Smooth muscle cell (in vitro differentiated cells): ENCODE results near the gene LSMEM2. TPM values are rescaled to one million over a fixed set of nuclear protein-coding genes. Genes with fewer than 3 reads are reported as not detected.

Experiments used
- DNase-seq: peaks from one replicate; lab custom pipeline; 2025; ENCODE audit not compliant: unreplicated experiment; lab: John Stamatoyannopoulos, UW
- H2AFZ ChIP-seq: fragments of 200-600 bp; sonication (generic); 2 replicates; pipeline ENCODE4 v1.6.0; 2016; ENCODE audit warnings: antibody characterized with exemption, low read depth, mild to moderate bottlenecking
- H3F3A ChIP-seq: fragments of 200-600 bp; sonication (generic); 2 replicates; pipeline ENCODE4 v1.6.0; 2017; ENCODE audit warnings: antibody characterized with exemption, low read depth
- H3K27ac ChIP-seq: fragments of 200-600 bp; sonication (generic); 2 replicates; pipeline ENCODE4 v1.5.1; 2016; ENCODE audit warnings: low read depth, mild to moderate bottlenecking
- H3K27me3 ChIP-seq: fragments of 200-600 bp; sonication (generic); 2 replicates; pipeline ENCODE4 v1.6.1; 2016; ENCODE audit warnings: low read depth, mild to moderate bottlenecking
- H3K36me3 ChIP-seq: fragments of 200-600 bp; sonication (generic); 2 replicates; pipeline ENCODE4 v1.5.1; 2016; ENCODE audit warnings: low read depth
- H3K4me1 ChIP-seq: fragments of 200-600 bp; sonication (generic); 2 replicates; pipeline ENCODE4 v1.5.1; 2016; ENCODE audit warnings: low read depth
- H3K4me2 ChIP-seq: fragments of 200-600 bp; sonication (generic); 2 replicates; pipeline ENCODE4 v1.6.0; 2016; ENCODE audit warnings: mild to moderate bottlenecking
- H3K4me3 ChIP-seq: fragments of 200-600 bp; sonication (generic); 2 replicates; pipeline ENCODE4 v1.5.1; 2016; ENCODE audit warnings: mild to moderate bottlenecking
- H3K79me2 ChIP-seq: fragments of 200-600 bp; sonication (generic); 2 replicates; pipeline ENCODE4 v1.6.0; 2016; ENCODE audit warnings: low read depth, mild to moderate bottlenecking
- H3K9ac ChIP-seq: fragments of 200-600 bp; sonication (generic); 2 replicates; pipeline ENCODE4 v1.6.0; 2016; ENCODE audit warnings: low read depth
- H3K9me3 ChIP-seq: fragments of 200-600 bp; sonication (generic); replicated peaks from 2 replicates; pipeline ENCODE4 v1.5.1; 2016; ENCODE audit warnings: low read depth
- H4K20me1 ChIP-seq: fragments of 200-600 bp; sonication (generic); 2 replicates; pipeline ENCODE4 v1.6.0; 2016; ENCODE audit warnings: low read depth
- CTCF ChIP-seq: fragments of 200-600 bp; sonication (generic); IDR thresholded peaks from 2 replicates; pipeline ENCODE4 v1.5.1; 2017; ENCODE audit warnings: borderline replicate concordance, mild to moderate bottlenecking, antibody characterized with exemption; ENCODE audit not compliant: insufficient read depth, poor library complexity, severe bottlenecking
- WGBS: methylation state at CpG from one replicate; pipeline ENCODE4 v1.1.7; 2016; ENCODE audit warnings: low lambda C conversion rate; 5-methylcytosine and 5-hydroxymethylcytosine counted together
- polyA plus RNA-seq: library from polyadenylated mRNA; unstranded; fragments of >200 nt; fragmentation: Nextera tagmentation; extraction: Ambion mirVana; gene quantifications from 2 replicates; pipeline ENCODE4 v1.2.1, GENCODE V29; 2016
- total RNA-seq: library from RNA; depleted of rRNA; stranded (reverse); fragments of >200 nt; gene quantifications from 2 replicates; pipeline ENCODE4 v1.2.3, GENCODE V29; 2014

Gene LSMEM2
- total and polyA plus RNA-seq, 2 experiments from 2014 or later, result 0.09 TPM; not detected in 1

GRCh38 chr3:50286322-50287227, 7.7 kb downstream of the LSMEM2 start:
- Histone ChIP-seq H3K36me3 (no peaks in the 10 kb centered on the region), H3K9ac (no peak overlapping the region), H3K4me1 (peaks cover 6% of the 10 kb centered on the region), H2AFZ (no peak overlapping the region), H3K79me2 (peaks cover 5% of the 10 kb centered on the region), H3K27ac (no peak overlapping the region), H3K4me2 (no peak overlapping the region), H3K27me3 (no peaks in the 10 kb centered on the region), H3F3A (no peaks in the 10 kb centered on the region), H3K9me3 (no peaks in the 10 kb centered on the region), H3K4me3 (no peak overlapping the region), H4K20me1 (no peaks in the 10 kb centered on the region)
- WGBS, result 95% methylated on average over 28 of the region's 28 CpGs
- TF ChIP-seq CTCF, result no peak
- DNase-seq, result no peak

DNA sequence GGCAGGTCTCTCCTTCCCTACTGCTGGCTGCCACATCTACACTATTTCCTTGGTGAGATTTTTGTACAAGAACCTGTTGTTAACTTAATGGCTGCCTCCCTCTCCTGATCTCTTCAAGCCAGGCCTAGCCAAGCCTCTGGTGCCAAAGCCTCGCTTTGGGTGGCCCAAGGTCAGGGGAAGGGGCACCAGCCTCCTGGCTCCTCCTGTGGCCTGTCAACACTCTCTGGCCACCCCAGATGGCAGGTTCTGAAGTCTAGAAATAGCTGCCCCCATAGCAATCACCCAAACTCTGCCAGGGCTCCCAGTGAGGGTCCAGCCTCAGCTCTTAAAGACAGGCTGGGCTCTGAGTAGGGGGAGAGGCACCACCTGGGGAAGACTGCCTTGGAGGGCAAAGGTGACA, 8.4 kb downstream of the LSMEM2 start:
- Histone ChIP-seq H3K79me2 (peaks cover 11% of the 10 kb centered on the region), H3K4me3 (no peak overlapping the region), H3K4me2 (no peak overlapping the region), H3F3A (no peaks in the 10 kb centered on the region), H3K27me3 (no peaks in the 10 kb centered on the region), H2AFZ (no peak overlapping the region), H3K27ac (no peak overlapping the region), H3K9me3 (no peaks in the 10 kb centered on the region), H4K20me1 (no peaks in the 10 kb centered on the region), H3K36me3 (no peaks in the 10 kb centered on the region), H3K4me1 (peaks cover 6% of the 10 kb centered on the region), H3K9ac (no peak overlapping the region)
- 100% methylated on average over 1 of the region's 1 CpG for WGBS
- DNase-seq, result no peak
- TF ChIP-seq CTCF, result no peak

- no peaks in the 10 kb centered on the region for H3K36me3 ChIP-seq
- H3K4me2 ChIP-seq, result no peak overlapping the region
- H4K20me1 ChIP-seq, result no peaks in the 10 kb centered on the region
- over 99% methylated on average over 23 of the region's 23 CpGs for WGBS
- H3F3A ChIP-seq, result no peaks in the 10 kb centered on the region
- H3K9ac ChIP-seq, result no peak overlapping the region
- no peaks in the 10 kb centered on the region for H3K27me3 ChIP-seq
- H3K9me3 ChIP-seq, result no peaks in the 10 kb centered on the region
- H3K4me1 ChIP-seq, result peaks cover 10% of the 10 kb centered on the region
- no peak overlapping the region for H2AFZ ChIP-seq
- DNase-seq, result no peak
- no peak overlapping the region for H3K27ac ChIP-seq
- H3K79me2 ChIP-seq, result peaks cover 11% of the 10 kb centered on the region
- no peak overlapping the region for H3K4me3 ChIP-seq
- no peak for TF ChIP-seq CTCF
These were observed 9.6 kb downstream of the LSMEM2 start for GRCh38 chr3:50288387-50289007.
